Erythroblast (primary cell): Measurements from ENCODE around the gene PEMT.
A peak's percentile ranks its signal among the peaks of the same experiment; 100 is the strongest.
"Not testable (repeated sequence)": the region's sequence is repeated elsewhere in the genome, so short reads cannot be mapped to it uniquely, and the experiment has no call there.

Source experiments
- DNase-seq, 2 experiments: peaks; one replicate each; lab custom pipeline; 2025; lab: John Stamatoyannopoulos, UW
- GATA1 ChIP-seq: IDR thresholded peaks from 2 replicates; pipeline ENCODE4 v1.6.1; 2011; ENCODE audit warnings: low read depth, mild to moderate bottlenecking, control low read depth, low read length, moderate library complexity
- POLR2A ChIP-seq: IDR thresholded peaks from 2 replicates; pipeline ENCODE4 v1.6.1; 2011; ENCODE audit warnings: mild to moderate bottlenecking, low read length

PEMT gene

GRCh38 chr17:17479209-17479608 lies 112.3 kb downstream of the PEMT start:
- peak; percentile 20 for DNase-seq
- TF ChIP-seq POLR2A (no peak), GATA1 (no peak)

- TF ChIP-seq GATA1 (no peak), POLR2A (peak; percentile 71)
- peak; percentile 95 to 98 for DNase-seq
Observed at GRCh38 chr17:17476865-17477467, 114.5 kb downstream of the PEMT start, which contains the start of gene MED9. Gene MED9 (plus strand): TSS chr17:17477000. CDS start chr17:17477042, 42 bp downstream.

- TF ChIP-seq POLR2A = no peak
- no peak for TF ChIP-seq GATA1
- no peak for DNase-seq
Observed at GRCh38 chr17:17474341-17474740, 117.2 kb downstream of the PEMT start.

- no peak for DNase-seq
- no peak for TF ChIP-seq GATA1
- no peak for TF ChIP-seq POLR2A
Observed at GRCh38 chr17:17472333-17472920, 119.1 kb downstream of the PEMT start.

GRCh38 chr17:17469996-17470395 lies 121.5 kb downstream of the PEMT start:
- TF ChIP-seq GATA1 = no peak
- no peak for TF ChIP-seq POLR2A
- DNase-seq = no peak

GRCh38 chr17:17469358-17469757 lies 122.2 kb downstream of the PEMT start:
- TF ChIP-seq GATA1 (no peak), POLR2A (no peak)
- DNase-seq = no peak

GRCh38 chr17:17468217-17469010 lies 123.1 kb downstream of the PEMT start:
- no peak for DNase-seq
- TF ChIP-seq POLR2A (no peak), GATA1 (no peak)

GRCh38 chr17:17467720-17468119 lies 123.8 kb downstream of the PEMT start:
- TF ChIP-seq POLR2A (no peak), GATA1 (no peak)
- no peak for DNase-seq

- TF ChIP-seq POLR2A = no peak
- no peak for TF ChIP-seq GATA1
- no peak for DNase-seq
Observed at GRCh38 chr17:17467016-17467415, 124.5 kb downstream of the PEMT start.

- DNase-seq = no peak
- TF ChIP-seq POLR2A (no peak), GATA1 (no peak)
Observed at GRCh38 chr17:17466511-17466910, 125.0 kb downstream of the PEMT start.

- DNase-seq = not testable (repeated sequence)
Observed at GRCh38 chr17:17465878-17466277, 125.6 kb downstream of the PEMT start.

- no peak for DNase-seq
- TF ChIP-seq POLR2A (no peak), GATA1 (no peak)
Observed at GRCh38 chr17:17463821-17464220, 127.7 kb downstream of the PEMT start.

- no peak for DNase-seq
- TF ChIP-seq GATA1 (no peak), POLR2A (no peak)
Observed at GRCh38 chr17:17462048-17462824, 129.3 kb downstream of the PEMT start.

- DNase-seq = no peak
- TF ChIP-seq POLR2A (no peak), GATA1 (no peak)
Observed at GRCh38 chr17:17460038-17460437, 131.5 kb downstream of the PEMT start.
